ENCODE data around the gene TRERF1.
A peak's percentile ranks its signal among the peaks of the same experiment; 100 is the strongest.
"Not testable (repeated sequence)": the region's sequence is repeated elsewhere in the genome, so short reads cannot be mapped to it uniquely, and the experiment has no call there.

Gene TRERF1

DNA sequence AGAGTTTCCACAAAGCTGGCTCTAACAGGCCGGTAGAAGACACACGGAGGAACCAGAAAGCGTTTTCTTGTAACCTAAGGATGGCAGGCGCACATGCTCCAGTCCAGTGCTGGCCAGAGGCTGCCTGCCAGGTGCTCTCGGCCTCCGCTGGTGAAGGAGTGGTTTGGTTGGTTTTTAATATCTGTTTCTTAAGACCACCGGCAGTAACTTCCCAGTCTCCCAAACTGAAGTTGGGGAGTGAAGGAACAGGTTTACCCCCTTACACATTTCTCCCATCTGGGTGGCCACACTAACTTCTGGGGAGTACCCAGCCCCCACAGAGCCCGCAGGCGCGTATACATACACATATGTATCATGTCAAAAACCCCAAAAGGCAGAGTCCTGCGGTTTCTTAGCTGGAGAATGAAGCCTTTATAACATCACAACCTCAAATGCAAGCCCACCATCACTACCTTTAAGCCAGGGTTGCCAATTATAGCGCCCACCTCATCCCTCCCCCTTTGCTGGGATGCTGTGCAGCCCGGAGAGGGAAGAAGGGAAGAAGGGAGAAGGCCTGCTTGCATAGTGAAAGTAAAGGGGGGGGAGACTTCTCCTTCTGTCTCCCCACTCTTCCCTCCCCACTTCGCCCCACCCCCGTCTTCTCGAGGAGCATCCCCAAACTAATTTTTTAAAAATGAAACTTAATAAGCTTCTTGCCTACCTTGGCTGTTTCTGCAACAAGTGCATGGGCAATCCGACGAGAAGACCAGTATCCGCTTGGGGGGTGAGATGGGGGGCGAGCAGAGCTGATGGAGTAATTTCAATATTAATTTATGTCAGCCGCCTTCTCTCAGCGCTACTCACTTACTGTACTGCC is 1.0 kb downstream of the TRERF1 start:
- no peak for DNase-seq (ENCODE audit: low read depth in 2 of 2)

- DNase-seq (ENCODE audit: low read depth in 2 of 2): no peak
Measured at GRCh38 chr6:42449917-42450476, 1.7 kb downstream of the TRERF1 start.

DNA sequence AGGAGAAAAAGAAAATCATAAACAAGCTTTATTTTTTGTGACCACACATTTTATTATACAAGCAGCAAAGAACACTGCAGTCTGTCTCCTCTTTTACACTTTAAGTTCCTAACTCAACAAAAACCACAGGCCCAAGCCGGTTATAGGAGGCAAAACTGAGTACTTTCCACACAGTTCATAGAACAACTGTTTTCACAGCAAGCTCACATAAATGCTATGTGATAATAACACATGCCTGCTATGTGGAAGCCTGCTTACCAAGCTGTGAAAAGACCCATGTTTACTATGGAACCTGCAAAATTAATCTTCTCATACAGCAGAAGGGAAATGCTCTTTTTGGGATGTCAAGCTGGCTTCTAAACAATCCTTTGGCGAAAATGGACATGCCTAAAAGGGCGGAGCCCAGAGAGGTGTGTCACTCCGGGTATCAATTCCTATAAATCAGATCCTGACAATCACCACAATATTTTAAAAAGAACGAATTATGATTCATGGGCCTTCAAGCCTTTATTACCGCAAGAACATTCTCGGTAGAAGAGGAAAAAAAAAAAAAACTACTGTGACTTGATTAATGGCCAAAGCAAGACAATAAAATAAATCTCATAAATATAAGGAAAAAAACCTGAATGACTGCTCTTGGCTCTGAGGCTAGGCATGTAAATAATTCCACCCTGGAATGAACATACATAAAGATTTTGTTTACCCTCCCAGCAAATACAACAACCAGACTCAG is 2.6 kb downstream of the TRERF1 start:
- DNase-seq (ENCODE audit: low read depth in 2 of 2): no peak

DNA sequence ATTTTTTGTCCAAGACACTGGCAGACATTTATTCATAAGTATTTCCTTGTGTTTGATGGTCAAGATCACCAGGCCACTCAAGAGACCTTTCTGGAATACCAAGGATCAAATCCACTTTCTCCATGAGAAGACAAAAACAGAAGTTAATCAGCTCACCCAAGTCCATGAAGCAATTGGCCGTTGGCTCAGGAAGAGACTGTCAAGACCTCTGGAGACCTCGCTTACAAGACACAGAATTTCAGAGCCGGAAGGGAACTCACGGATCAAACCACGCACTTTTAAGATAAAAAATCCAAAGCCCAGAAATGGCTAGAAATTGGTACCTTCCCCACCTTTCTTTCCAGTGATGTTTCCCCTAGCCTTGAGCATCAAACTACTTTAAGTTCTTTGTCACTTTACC is 3.3 kb downstream of the TRERF1 start:
- no peak for DNase-seq (ENCODE audit: low read depth in 2 of 2)

- no peak for DNase-seq (ENCODE audit: low read depth in 2 of 2)
Measured at GRCh38 chr6:42446996-42447395, 4.7 kb downstream of the TRERF1 start.

DNA sequence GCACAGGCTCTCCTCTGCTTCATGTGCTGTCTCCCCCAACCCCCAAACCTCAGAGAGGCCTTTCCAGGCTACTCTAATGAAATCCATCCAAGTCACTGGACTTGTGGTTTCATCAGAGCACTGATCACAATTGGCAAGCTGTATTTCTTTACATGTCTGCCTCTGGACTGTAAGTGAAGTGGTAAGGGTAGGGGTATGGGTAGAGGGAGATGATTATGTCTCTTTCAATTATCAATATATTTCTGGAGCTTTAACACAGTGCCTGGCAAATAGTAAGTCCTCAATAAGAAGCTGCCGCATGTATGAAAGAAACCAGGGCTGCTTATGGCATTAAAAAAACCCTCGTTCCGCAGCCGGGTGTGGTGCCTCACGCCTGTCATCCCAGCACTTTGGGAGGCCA is 5.4 kb downstream of the TRERF1 start:
- no peak for DNase-seq (ENCODE audit: low read depth in 2 of 2)

DNA sequence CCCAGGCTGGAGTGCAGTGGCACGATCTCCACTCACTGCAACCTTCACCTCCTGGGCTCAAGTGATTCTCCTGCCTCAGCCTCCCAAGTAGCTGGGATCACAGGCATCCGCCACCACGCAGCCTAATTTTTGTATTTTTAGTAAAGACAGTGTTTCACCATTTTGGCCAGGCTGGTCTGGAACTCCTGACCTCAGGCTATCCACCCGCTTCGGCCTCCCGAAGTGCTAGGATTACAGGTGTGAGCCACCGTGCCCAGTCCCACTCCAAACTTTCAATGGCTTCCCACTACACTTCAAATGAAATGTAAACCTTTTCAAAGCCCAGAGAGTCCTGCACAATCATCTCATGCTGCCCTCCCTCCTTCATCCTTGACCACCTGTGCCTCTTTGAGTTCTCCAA is 5.8 kb downstream of the TRERF1 start:
- not testable (repeated sequence) for DNase-seq (ENCODE audit: low read depth in 2 of 2)

DNA sequence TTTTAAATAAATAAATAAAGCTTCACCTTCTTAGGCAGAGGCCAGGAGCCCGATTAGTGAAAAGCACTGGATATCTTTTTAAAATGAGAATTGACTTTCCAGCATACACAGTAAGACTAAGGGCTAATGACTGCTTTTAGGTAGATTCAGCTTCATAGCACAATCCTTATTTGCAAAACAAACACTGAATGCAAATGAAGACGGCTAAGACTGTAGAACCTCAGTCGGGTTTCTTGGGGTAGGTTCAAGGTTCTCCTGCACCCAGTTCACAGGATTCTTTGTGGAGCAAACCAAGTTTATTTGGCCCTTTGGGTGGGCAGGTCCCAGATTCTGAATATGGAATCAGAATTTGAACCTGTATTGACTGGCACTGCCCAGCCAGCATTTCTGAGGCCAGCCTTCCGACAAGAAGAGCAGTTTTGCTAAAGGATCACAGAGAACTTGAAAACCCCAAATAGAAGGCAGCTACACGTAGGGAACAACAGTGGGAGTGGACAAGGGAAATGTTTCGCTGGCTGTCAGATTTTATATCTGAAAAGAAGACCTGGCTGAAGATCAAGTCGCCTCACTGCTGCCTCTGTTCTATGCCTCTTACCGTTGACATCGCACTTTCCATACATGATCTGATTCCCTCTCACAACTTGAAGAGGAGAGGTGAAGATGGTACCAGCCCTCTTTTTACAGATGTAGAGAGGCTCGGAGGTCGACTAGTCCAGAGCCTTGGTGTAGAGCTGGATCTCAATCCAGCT is 8.2 kb downstream of the TRERF1 start:
- no peak for DNase-seq (ENCODE audit: low read depth in 2 of 2)

DNA sequence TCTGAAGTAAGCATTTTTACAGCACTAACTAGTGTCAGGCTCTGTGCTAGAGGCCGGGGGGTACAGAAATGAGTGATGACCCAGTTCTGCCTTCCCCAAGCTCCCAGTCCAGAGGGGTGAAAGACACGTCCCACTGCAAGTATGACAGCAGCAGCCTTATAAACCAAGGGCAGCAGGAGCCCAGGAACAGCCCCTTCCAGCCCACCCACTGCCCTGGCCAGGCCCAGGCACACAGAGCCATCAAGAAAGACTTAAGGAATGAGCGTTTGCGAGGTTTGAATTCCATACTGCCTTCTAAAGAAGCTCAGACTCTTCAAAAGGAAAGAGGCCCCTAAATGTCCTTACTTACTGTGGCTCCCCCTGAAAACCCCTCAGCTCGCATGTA is 10.0 kb downstream of the TRERF1 start:
- DNase-seq (ENCODE audit: low read depth in 2 of 2): no peak

DNA sequence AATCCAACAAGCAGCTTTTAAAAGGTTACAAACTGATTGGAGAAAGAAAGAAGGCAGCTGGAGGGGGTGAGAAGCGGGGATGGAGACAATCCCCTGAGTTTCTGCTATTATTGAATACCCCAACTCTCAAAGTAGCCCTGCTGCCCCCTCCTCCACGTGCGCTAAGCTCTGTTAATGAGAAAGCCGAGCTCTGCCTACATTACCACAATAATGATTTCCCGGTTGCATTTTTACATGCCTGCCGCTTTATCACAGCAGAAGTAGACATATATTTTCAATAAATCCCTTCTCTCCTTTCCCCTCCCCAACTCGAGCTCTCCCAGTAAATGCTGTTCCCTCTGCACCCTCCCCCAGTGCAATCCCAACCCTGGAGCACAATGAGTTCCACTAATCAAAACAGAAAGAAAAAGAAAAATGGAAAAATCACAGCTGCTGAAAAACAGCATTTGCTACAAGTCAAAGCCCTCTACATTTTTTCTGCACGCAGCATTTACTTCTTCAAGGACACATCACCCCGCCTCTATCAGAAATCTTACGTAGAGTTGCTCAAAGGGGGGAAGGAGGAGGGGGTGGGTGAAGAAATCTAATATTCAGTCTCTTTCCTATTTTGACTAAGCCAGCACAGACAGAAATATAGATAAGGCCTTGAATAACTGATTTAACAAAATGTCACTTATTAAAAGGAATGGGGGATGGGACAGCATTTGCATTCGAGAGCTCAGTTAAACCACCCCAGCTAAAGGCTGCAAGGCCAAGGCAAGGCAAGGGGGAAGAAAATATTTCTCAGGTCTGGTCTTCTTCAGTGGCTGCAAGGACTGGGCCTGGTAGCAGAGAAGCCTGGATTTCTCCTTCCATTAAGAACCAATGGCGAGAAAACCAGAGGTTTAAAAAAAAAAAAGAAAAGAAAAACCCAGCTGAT is 10.7 kb downstream of the TRERF1 start:
- no peak for DNase-seq (ENCODE audit: low read depth in 2 of 2)

GRCh38 chr6:42440027-42440426 is 11.7 kb downstream of the TRERF1 start:
- DNase-seq (ENCODE audit: low read depth in 2 of 2): no peak

GRCh38 chr6:42436825-42437224 is 14.9 kb downstream of the TRERF1 start:
- DNase-seq (ENCODE audit: low read depth in 2 of 2): no peak

DNA sequence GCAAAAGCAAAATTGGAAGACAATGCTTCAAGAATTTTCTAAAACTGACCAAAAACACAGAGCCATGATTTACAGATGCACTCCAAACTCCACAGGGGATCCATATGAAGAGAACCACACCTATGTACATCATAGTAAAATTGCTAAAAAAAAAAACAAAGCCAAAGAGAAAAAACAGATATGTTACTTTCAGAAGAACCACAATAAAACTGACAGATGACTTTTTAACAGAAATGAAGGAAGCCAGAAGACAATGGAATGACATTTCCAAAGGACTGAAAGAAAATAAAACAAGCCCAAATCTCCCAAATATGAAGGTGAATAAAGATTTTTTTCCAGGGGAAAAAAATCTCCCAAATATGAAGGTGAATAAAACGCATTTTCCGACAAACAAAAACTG is 17.5 kb downstream of the TRERF1 start:
- no peak for DNase-seq (ENCODE audit: low read depth in 2 of 2)

DNA sequence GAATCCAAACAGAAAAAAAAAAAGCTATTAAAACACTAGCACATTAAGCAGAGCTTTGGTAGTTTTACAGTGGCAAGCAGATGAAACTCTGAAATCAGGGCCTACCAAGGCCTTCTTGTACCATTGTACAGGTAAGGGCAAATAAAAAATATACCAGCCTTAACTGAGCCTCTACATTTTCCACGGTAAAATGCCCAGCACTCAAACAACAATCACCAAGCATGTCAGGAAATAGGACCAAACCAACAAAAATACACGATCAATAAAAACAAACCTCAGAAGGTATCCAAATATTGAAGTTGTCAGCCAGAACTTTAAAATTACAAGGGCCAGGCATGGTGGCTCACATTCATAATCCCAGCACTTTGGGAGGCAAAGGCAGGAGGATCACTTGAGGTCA is 18.3 kb downstream of the TRERF1 start:
- DNase-seq (ENCODE audit: low read depth in 2 of 2): no peak

GRCh38 chr6:42431877-42432276 is 19.8 kb downstream of the TRERF1 start:
- DNase-seq (ENCODE audit: low read depth in 2 of 2): no peak

- DNase-seq (ENCODE audit: low read depth in 2 of 2): no peak
Measured at GRCh38 chr6:42431356-42431755, 20.4 kb downstream of the TRERF1 start.

DNA sequence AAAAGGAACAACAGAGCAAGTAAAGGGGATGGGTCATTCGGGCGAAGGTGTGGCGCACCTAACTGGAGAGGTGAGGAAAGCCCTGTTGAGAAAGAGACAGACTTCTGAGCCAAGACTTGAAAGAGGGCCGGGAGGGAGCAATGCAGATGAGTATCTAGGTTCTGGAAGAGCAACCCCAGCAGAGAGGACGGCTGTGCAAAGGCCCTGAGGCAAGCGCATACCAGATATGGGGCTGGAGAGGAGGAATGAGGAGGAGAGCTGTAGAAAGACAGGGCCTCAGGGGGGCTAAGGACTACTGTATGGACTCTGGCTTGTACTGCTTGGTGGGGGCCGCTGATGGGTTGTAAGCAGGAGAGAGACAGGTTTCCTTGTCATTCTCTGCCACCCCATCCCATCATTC is 21.9 kb downstream of the TRERF1 start:
- no peak for DNase-seq (ENCODE audit: low read depth in 2 of 2)

DNA sequence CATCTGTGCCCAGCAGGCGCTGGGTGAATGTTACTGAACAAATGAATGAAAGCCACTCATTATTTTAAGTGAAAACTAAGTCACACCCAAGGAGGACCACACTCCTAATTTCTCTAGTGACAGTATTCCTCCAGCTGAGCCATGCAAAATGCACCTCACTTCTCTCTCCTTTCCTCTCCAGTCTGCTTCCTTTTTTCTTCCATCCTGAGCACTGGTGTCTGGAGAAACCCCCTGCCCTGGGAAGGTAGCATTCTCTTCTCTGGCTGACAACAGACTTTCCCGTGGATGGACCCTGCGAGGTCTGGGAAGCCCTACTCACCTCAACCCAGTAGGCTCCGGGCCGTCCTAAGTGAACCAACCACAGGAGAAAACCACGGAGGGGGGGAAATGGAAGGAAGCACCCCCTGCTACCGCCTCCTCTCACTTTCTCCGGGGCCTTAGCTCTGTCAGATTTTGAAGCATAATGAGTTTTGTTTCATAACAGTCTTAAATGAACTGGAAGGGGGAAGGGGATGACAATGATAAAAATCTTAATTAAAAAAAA is 22.6 kb downstream of the TRERF1 start:
- DNase-seq (ENCODE audit: low read depth in 2 of 2): no peak

DNA sequence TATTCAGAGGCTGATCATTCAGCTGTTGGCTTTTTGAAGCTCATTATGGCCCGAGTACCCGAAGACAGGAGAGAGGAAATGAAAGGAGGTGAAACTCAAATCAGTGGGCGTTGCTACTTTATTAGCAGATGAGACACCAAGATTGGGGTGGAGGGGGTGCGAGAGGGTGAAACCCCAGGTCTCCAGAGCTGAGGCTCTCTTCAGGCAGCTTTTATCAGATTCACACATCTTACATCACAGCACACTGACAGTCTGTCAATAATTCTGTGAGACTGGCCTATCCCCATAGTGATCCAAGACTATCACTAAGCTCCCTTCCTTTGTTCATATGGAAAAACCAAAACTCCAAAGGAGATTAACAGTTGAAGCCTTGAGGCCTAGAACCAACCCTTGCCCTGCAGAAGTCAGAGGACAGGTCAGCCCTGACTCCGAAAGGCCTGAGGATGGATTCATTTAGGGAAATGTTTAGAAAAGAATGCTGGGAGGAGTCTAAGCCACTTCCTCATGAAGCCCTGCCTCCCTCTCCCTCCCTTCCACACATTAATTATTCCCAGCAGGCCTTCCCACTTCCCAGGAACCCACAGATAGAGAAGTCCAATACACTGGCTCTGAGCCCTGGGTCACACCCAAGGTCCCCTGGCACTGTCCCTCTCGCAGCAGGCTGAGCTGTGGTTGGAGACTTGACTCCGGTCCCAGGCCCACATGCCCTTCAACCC is 23.2 kb downstream of the TRERF1 start:
- DNase-seq (ENCODE audit: low read depth in 2 of 2): peak in 1 of 2 donors; percentile 57

GRCh38 chr6:42427871-42428270 is 23.9 kb downstream of the TRERF1 start:
- no peak for DNase-seq (ENCODE audit: low read depth in 2 of 2)

Measured in stimulated activated CD8-positive, alpha-beta memory T cell treated with anti-CD3 and anti-CD28 coated beads, Interleukin-15, amount 100 ng/mL, for 4 hours (primary cell).